CD4-positive, CD25-positive, alpha-beta regulatory T cell (primary cell): ENCODE data around the gene SYT3. TPM values are rescaled to one million over a fixed set of nuclear protein-coding genes. Genes with fewer than 3 reads are reported as not detected.

Experiments used
- ATAC-seq, 2 donors: fragments of 150-1000 bp; cut with Tn5 transposase; one replicate each; pipeline ENCODE4 v1.10.0; 2021; ENCODE audit warnings: low read depth in 2 of 2, moderate number of reproducible peaks in 2 of 2, moderate library complexity in 1 of 2
- DNase-seq, 3 donors: peaks; one replicate each; pipeline versions ENCODE4 v3.0.0 to v3.0.0-alpha.2; 2012 to 2022; ENCODE audit warnings: mixed read lengths in 1 of 3
- H3K27ac ChIP-seq: one replicate; pipeline ENCODE4 v1.7.0; 2013; ENCODE audit warnings: mild to moderate bottlenecking, low read length; ENCODE audit not compliant: insufficient read depth, poor library complexity, severe bottlenecking
- H3K27me3 ChIP-seq: one replicate; pipeline ENCODE4 v1.7.0; 2013; ENCODE audit warnings: low read length; ENCODE audit not compliant: control insufficient read depth, insufficient read depth
- H3K36me3 ChIP-seq: one replicate; pipeline ENCODE4 v1.7.0; 2013; ENCODE audit warnings: mild to moderate bottlenecking, low read length, moderate library complexity; ENCODE audit not compliant: control insufficient read depth, insufficient read depth
- H3K4me1 ChIP-seq: 2 replicates; pipeline ENCODE4 v1.7.0; 2013; ENCODE audit warnings: mild to moderate bottlenecking, low read length; ENCODE audit not compliant: insufficient read depth, control insufficient read depth, poor library complexity, severe bottlenecking
- H3K4me3 ChIP-seq: one replicate; pipeline ENCODE4 v1.7.0; 2013; ENCODE audit warnings: low read depth, mild to moderate bottlenecking, low read length, moderate library complexity
- H3K9me3 ChIP-seq, 2 experiments: 1 replicate in 1 of 2; 2 replicates in 1 of 2; pipeline ENCODE4 v1.7.0; 2013; ENCODE audit warnings: low read length in 2 of 2, mild to moderate bottlenecking in 1 of 2, moderate library complexity in 1 of 2; ENCODE audit not compliant: control insufficient read depth in 2 of 2
- H3K27ac Mint-ChIP-seq, 3 donors: one replicate each; pipeline ENCODE4 v1.8.0; 2020 to 2022; ENCODE audit warnings: mild to moderate bottlenecking in 3 of 3, mixed read lengths in 3 of 3, moderate library complexity in 2 of 3
- H3K27me3 Mint-ChIP-seq: one replicate; pipeline ENCODE4 v1.8.0; 2022; ENCODE audit warnings: mild to moderate bottlenecking, mixed read lengths
- H3K36me3 Mint-ChIP-seq: one replicate; pipeline ENCODE4 v1.8.0; 2020; ENCODE audit warnings: mixed read lengths
- H3K4me1 Mint-ChIP-seq, 4 donors: one replicate each; pipeline ENCODE4 v1.8.0; 2020 to 2022; ENCODE audit warnings: mixed read lengths in 4 of 4, mild to moderate bottlenecking in 1 of 4
- H3K4me3 Mint-ChIP-seq, 4 donors: one replicate each; pipeline ENCODE4 v1.8.0; 2020 to 2022; ENCODE audit warnings: mild to moderate bottlenecking in 4 of 4, mixed read lengths in 4 of 4, moderate library complexity in 3 of 4
- H3K9me3 Mint-ChIP-seq, 7 donors: one replicate each; pipeline ENCODE4 v1.8.0; 2020 to 2022; ENCODE audit warnings: mixed read lengths in 7 of 7, mild to moderate bottlenecking in 3 of 7, moderate library complexity in 2 of 7
- polyA plus RNA-seq, 4 donors: library from polyadenylated mRNA; unstranded; fragments of 300-500 nt; fragmentation: Illumina TruSeq; gene quantifications; one replicate each; pipeline ENCODE4 v1.2.3, GENCODE V29; 2021
- total RNA-seq: library from RNA; stranded (reverse); gene quantifications from one replicate; pipeline ENCODE4 v1.2.3, GENCODE V29; 2022

SYT3 gene
- total and polyA plus RNA-seq, 5 donors from 2014 or later, result not detected

DNA sequence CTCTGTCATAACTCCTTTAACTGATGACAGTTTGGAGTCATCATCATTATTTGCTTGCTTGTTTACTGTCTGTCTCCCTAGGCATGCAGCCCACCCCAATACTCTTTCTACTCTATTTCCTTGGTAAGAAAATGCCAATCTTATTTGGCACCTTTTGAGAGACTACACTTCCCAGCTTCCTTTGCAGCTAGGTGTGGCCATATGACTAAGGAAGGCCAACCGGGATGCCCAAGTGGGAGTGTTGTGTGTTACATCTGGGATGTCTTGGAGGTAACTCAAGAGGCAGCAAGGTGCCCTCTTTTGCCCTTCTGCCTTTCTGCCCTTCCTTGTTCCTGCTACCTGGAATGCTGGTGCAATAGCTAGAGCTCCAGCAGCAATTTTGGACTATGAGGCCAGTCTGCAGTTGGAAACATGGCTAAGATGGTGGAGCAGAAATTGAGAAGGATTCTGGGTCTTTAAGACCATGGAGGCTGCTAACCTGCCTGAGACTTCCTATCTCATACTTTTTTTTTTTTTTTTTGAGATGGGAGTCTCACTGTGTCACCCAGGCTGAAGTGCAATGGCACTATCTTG, 37.0 kb upstream of the SYT3 start:
- H3K27me3 ChIP-seq, result peaks cover 4% of the 10 kb centered on the region
- H3K9me3 ChIP-seq, result peaks cover 0 to 6% of the 10 kb centered on the region in 2 experiments
- Mint-ChIP-seq H3K27me3 (peaks cover 24% of the 10 kb centered on the region), H3K4me1 (peaks cover 0 to 10% (median 0%) of the 10 kb centered on the region in 4 donors), H3K9me3 (peaks cover 0 to 16% (median 0%) of the 10 kb centered on the region in 7 donors), H3K36me3 (no peaks in the 10 kb centered on the region), H3K27ac (no peak overlapping the region), H3K4me3 (no peak overlapping the region)
- H3K36me3 ChIP-seq, result no peaks in the 10 kb centered on the region
- ATAC-seq, result no peak
- H3K4me1 ChIP-seq, result no peaks in the 10 kb centered on the region
- H3K27ac ChIP-seq, result no peak overlapping the region
- DNase-seq, result no peak
- H3K4me3 ChIP-seq, result no peak overlapping the region

DNA sequence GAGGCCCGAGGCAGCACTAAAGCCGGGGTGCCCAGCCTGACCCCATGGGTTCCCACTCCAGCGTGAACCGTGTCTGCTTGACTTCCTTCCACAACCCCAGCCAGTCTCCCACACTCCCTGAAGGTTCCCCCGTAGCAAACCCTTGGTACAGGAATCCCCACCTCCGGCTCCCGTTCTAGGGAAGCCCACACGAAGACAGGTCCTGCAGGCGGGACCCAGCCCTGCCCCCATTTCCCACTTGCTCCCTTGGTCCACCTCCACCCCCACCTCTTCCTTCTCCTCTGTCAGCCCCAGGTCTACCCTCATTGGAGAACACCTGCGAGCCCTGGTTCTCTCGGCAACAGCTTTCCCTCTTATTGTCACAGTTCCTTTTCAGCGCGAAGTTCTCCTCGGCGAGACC, 33.4 kb upstream of the SYT3 start:
- Histone ChIP-seq H3K4me3 (no peak overlapping the region), H3K4me1 (no peaks in the 10 kb centered on the region), H3K27ac (no peak overlapping the region), H3K36me3 (no peaks in the 10 kb centered on the region), H3K27me3 (peaks cover 4% of the 10 kb centered on the region), H3K9me3 (peaks cover 0 to 6% of the 10 kb centered on the region in 2 experiments)
- no peak for DNase-seq
- Mint-ChIP-seq H3K27me3 (peaks cover 44% of the 10 kb centered on the region), H3K36me3 (peaks cover 4% of the 10 kb centered on the region), H3K4me1 (no peaks in the 10 kb centered on the region), H3K9me3 (peaks cover 0 to 16% (median 0%) of the 10 kb centered on the region in 7 donors), H3K27ac (peak overlapping the region in 1 of 3 donors; percentile 47), H3K4me3 (no peak overlapping the region)
- no peak for ATAC-seq

DNA sequence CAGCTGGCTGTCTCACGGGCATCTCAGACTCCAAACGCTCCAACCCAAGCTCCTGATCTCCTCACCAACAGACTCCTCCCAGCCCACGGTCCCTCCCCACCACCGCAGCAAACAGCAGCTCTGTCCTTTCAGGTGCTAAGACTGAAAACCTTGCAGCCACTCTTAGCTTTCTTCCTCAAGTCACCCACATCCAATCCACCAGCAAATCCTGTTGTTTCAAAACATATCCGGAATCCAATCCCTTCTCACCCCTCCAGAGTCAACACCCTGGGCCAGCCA, 30.4 kb upstream of the SYT3 start:
- peaks cover 4% of the 10 kb centered on the region for H3K36me3 Mint-ChIP-seq
- Histone ChIP-seq H3K4me1 (no peaks in the 10 kb centered on the region), H3K27me3 (no peaks in the 10 kb centered on the region), H3K27ac (no peak overlapping the region), H3K4me3 (no peak overlapping the region), H3K9me3 (no peaks in the 10 kb centered on the region), H3K36me3 (no peaks in the 10 kb centered on the region)
- H3K4me1 Mint-ChIP-seq, result no peaks in the 10 kb centered on the region
- DNase-seq (no peak), ATAC-seq (no peak)
- H3K9me3 Mint-ChIP-seq, result peaks cover 0 to 7% (median 0%) of the 10 kb centered on the region in 7 donors
- H3K27ac Mint-ChIP-seq, result no peak overlapping the region
- H3K27me3 Mint-ChIP-seq, result peaks cover 39% of the 10 kb centered on the region
- H3K4me3 Mint-ChIP-seq, result peak overlapping the region in 2 of 4 donors; percentile 6 to 64

DNA sequence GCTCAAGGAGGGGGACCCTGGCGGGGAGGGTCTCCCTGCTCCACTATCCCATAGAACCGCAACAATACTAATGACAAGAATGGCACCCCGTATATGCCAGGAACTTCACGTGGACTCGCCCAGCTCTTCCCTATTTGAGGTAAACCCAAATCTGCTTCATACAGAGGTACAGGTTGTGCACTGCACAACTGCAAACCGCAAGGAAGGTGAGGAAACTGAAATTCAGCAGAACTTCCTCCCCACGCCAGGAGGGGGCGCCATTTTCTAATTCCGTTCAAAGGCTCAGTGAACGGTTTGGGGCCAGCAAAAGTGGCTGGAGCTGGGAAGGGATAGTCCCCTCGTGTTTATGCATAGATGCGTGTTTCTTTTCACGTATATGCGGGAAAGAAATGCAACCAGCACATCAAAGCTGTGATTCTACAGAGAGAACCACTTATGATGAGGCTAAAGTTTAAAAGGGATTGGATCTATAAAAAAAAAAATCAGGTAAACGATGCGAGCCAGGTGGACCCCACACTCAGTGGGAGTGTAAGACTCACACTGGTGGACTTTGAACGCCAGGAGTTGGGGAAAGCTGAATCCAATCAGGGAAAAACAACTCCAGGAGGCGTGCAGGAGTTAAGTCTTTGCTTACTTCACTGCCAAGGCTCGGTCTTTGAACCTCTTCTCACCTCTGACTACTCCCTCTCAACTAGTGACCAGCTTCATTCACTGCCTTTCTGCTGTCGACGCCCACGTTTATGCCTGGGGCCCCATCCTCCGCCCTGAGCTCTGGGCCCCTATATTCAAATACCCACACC, 29.8 kb upstream of the SYT3 start:
- DNase-seq (peak; percentile 8 to 42 (median 12)), ATAC-seq (no peak)
- H3K9me3 Mint-ChIP-seq, result peaks cover 0 to 6% (median 0%) of the 10 kb centered on the region in 7 donors
- H3K27me3 Mint-ChIP-seq, result peaks cover 44% of the 10 kb centered on the region
- H3K4me3 ChIP-seq, result no peak overlapping the region
- peaks cover 4% of the 10 kb centered on the region for H3K36me3 Mint-ChIP-seq
- no peak overlapping the region for H3K27ac Mint-ChIP-seq
- peak overlapping the region in 2 of 4 donors; percentile 6 to 23 for H3K4me3 Mint-ChIP-seq
- H3K36me3 ChIP-seq, result no peaks in the 10 kb centered on the region
- no peak overlapping the region for H3K27ac ChIP-seq
- H3K4me1 ChIP-seq, result no peaks in the 10 kb centered on the region
- no peaks in the 10 kb centered on the region for H3K4me1 Mint-ChIP-seq
- no peaks in the 10 kb centered on the region for H3K9me3 ChIP-seq
- H3K27me3 ChIP-seq, result no peaks in the 10 kb centered on the region

DNA sequence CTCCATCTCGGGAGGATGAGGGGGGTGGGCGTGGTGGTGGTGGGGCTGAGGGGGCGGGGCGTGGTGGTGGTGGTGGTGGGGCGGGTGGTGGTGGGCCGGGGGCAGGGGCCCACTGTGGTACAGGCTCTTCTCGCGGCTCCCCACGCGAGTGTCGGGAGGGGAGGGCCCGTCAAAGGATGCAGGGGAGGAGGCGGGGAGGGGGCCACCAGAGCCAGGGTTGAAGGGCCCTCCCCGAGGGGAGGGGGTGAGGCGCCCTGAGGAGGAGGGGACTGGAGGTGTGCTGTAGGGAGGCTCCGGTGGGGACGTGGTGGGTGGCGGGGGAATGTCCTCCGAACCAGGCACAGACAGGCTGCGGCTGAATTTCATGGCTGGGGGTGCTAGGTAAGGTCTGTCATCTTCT, 29.2 kb upstream of the SYT3 start:
- Histone ChIP-seq H3K9me3 (no peaks in the 10 kb centered on the region), H3K4me3 (no peak overlapping the region), H3K27me3 (no peaks in the 10 kb centered on the region), H3K36me3 (no peaks in the 10 kb centered on the region), H3K27ac (no peak overlapping the region), H3K4me1 (no peaks in the 10 kb centered on the region)
- Mint-ChIP-seq H3K9me3 (peaks cover 0 to 6% (median 0%) of the 10 kb centered on the region in 7 donors), H3K4me1 (no peaks in the 10 kb centered on the region), H3K36me3 (peaks cover 4% of the 10 kb centered on the region), H3K27ac (no peak overlapping the region), H3K27me3 (peaks cover 51% of the 10 kb centered on the region), H3K4me3 (no peak overlapping the region)
- DNase-seq (no peak), ATAC-seq (no peak)

DNA sequence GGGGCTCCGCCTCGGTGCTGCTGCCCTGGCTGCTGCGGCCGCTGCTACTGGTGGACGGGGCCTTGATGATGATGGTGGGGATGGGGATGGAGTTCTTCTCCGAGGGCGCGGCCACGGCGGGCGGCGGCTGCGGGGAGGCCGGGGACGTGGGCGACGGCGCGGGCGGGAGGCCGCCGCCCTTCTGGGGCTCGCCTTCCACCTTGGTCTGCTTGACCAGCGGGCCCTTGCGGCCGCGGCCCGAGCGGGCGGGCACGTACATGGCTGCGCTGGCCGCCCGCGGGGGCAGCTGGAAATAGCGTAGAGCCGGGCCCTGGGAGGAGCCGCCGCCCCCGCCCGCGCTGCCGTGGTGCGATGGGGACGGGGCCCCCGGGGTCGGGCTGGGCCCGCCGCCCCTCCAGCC, 28.7 kb upstream of the SYT3 start:
- Histone ChIP-seq H3K27ac (no peak overlapping the region), H3K9me3 (no peaks in the 10 kb centered on the region), H3K4me1 (no peaks in the 10 kb centered on the region), H3K36me3 (no peaks in the 10 kb centered on the region), H3K27me3 (no peaks in the 10 kb centered on the region), H3K4me3 (no peak overlapping the region)
- peaks cover 0 to 6% (median 0%) of the 10 kb centered on the region in 7 donors for H3K9me3 Mint-ChIP-seq
- peaks cover 52% of the 10 kb centered on the region for H3K27me3 Mint-ChIP-seq
- ATAC-seq (no peak), DNase-seq (no peak)
- no peak overlapping the region for H3K27ac Mint-ChIP-seq
- peaks cover 0 to 2% (median under 1%) of the 10 kb centered on the region in 4 donors for H3K4me1 Mint-ChIP-seq
- H3K4me3 Mint-ChIP-seq, result no peak overlapping the region
- H3K36me3 Mint-ChIP-seq, result peaks cover 4% of the 10 kb centered on the region

DNA sequence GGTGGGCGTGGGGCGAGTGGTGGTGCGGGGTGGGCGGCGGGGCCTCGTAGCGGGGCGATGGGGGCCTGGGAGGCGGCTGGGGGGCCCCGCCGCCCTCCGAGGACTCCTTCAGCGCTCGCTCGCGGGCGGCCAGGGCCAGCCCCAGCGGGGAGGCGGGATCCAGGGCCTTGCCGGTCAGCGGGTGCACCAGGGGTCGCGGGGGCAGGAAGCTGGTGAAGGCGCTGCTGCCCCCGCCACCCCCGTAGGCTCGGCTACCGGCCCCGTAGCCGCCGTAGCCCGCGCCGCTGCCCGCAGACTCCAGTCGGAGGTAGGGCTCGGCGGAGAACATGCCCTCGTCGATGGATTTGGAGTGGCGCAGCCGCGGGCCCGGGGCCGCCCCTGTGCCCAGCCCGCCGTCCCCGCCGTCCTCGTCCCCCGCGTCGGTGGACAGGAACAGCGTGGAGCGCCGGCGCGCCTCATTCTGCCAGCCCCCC, 28.1 kb upstream of the SYT3 start:
- H3K36me3 Mint-ChIP-seq, result peaks cover 4% of the 10 kb centered on the region
- H3K4me1 Mint-ChIP-seq, result peaks cover 0 to 6% (median 1%) of the 10 kb centered on the region in 4 donors
- no peak for ATAC-seq
- H3K4me3 Mint-ChIP-seq, result no peak overlapping the region
- no peak overlapping the region for H3K4me3 ChIP-seq
- DNase-seq, result no peak
- no peak overlapping the region for H3K27ac ChIP-seq
- no peaks in the 10 kb centered on the region for H3K36me3 ChIP-seq
- peaks cover 0 to 3% (median 0%) of the 10 kb centered on the region in 7 donors for H3K9me3 Mint-ChIP-seq
- no peaks in the 10 kb centered on the region for H3K27me3 ChIP-seq
- no peaks in the 10 kb centered on the region for H3K4me1 ChIP-seq
- no peak overlapping the region for H3K27ac Mint-ChIP-seq
- H3K9me3 ChIP-seq, result no peaks in the 10 kb centered on the region
- H3K27me3 Mint-ChIP-seq, result peaks cover 52% of the 10 kb centered on the region
